Activated CD4-positive, alpha-beta T cell treated with anti-CD3 and anti-CD28 coated beads, Interleukin-2, amount 10 ng/mL, durations not matched to agents 7 days and 5 days (primary cell): ENCODE measurements around the gene LZTS2. TPM values are rescaled to one million over a fixed set of nuclear protein-coding genes. Genes with fewer than 3 reads are reported as not detected.

Experiments
- CTCF ChIA-PET: fragments of 350-600 bp; sonication (Branson Sonifier 250); formaldehyde crosslinking; loops from one replicate; lab custom pipeline; 2021; ENCODE audit warnings: antibody characterized with exemption; lab: Charles Lee
- POLR2A ChIA-PET: fragments of 350-600 bp; sonication (Branson Sonifier 250); formaldehyde crosslinking; loops from one replicate; lab custom pipeline; 2021; ENCODE audit warnings: antibody characterized with exemption; lab: Charles Lee
- DNase-seq: peaks from one replicate; pipeline ENCODE4 v3.0.0-alpha.2; 2020
- H3K27ac Mint-ChIP-seq: one replicate; pipeline ENCODE4 v1.8.0; 2021; ENCODE audit warnings: mild to moderate bottlenecking, moderate library complexity, mixed read lengths
- H3K27me3 Mint-ChIP-seq: one replicate; pipeline ENCODE4 v1.8.0; 2021; ENCODE audit warnings: mixed read lengths
- H3K36me3 Mint-ChIP-seq: one replicate; pipeline ENCODE4 v1.8.0; 2021; ENCODE audit warnings: low read depth, mixed read lengths
- H3K4me1 Mint-ChIP-seq: one replicate; pipeline ENCODE4 v1.8.0; 2021; ENCODE audit warnings: mixed read lengths
- H3K4me3 Mint-ChIP-seq: one replicate; pipeline ENCODE4 v1.8.0; 2021; ENCODE audit warnings: mild to moderate bottlenecking, moderate library complexity, mixed read lengths
- H3K9me3 Mint-ChIP-seq: one replicate; pipeline ENCODE4 v1.8.0; 2021; ENCODE audit warnings: mixed read lengths
- total RNA-seq, 2 experiments: library from RNA; stranded (reverse); gene quantifications; one replicate each; pipeline ENCODE4 v1.2.3, GENCODE V29; 2021

The LZTS2 gene
- total RNA-seq, 2 experiments from 2014 or later, result 17.5 to 18.8 TPM

DNA sequence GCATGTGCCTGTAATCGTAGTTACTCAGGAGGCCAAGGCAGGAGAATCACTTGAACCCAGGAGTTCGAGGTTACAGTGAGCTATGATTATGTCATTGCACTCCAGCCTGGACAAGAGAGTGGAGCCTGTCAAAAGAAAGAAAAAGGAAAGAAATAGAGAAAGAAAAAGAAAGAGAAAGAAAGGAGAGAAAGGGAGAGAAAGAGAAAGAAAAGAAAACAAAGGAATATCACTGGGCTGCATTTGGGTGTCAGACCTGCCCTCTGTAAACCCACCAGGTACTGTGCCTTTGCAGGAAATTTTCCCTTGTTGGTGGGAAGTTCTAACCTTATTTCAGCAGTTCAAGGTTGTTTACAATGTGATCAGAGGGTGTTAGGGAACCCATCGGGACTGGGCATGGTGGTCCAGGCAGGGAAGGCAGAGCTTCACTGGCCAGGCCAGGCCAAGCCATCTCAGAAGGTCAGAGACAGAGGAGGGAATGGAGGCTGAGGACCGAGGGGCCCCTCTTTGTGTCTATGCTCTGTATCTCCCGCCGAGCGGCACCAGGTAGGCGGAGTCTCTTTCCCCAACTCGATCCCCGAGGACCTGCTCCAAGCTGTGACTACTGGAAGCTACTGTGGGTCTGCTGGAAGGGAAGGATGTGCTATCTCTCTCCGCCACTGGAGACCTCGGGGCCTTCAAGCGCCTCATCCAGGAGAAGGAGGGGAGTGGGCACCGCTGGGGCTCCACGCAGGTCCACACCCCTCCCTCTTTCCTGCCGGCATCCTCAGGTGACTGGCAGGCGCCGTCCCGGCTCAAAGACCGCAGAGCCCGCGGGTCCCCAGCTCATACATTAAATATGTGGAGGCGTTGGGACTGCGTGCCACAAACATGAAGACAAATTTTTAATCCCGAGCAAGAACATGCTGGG lies 47.0 kb downstream of the LZTS2 start:
- Mint-ChIP-seq H3K27me3 (peaks cover 65% of the 10 kb centered on the region), H3K4me3 (no peak overlapping the region), H3K9me3 (no peaks in the 10 kb centered on the region), H3K27ac (no peak overlapping the region), H3K36me3 (peaks cover 1% of the 10 kb centered on the region), H3K4me1 (peaks cover 39% of the 10 kb centered on the region)
- CTCF ChIA-PET, result interaction anchor here (0.8 to 1.5 kb wide), 4 partner anchors 14 to 95 kb away, joined by 3 to 4 read pairs (median 4); partner anchors contain the start of gene LZTS2
- POLR2A ChIA-PET, result no interaction called here
- no peak for DNase-seq

DNA sequence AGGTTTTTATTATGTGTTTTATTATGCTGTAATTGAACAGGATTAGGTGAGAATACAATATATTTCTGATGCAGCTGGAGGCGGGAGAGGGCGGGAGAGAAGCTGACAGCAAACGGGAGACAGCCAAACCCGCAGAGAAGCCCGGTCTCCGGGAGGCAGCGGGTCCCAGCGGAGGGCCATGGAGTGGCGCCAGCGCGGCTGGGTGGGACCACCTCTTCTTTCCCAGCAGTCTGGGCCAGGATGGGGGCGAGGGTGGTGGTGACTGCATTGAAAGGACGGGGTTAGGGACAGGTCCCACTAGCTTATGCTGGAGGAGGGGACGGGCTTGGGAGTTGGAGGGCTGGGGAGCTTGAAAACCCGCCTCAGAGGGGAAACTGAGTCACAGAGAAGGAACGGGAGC lies 47.7 kb downstream of the LZTS2 start:
- ChIA-PET POLR2A (no interaction called here), CTCF (interaction anchor here (0.8 to 1.5 kb wide), 3 partner anchors 13 to 48 kb away, joined by 3 to 4 read pairs (median 3); partner anchors contain the start of gene LZTS2)
- Mint-ChIP-seq H3K9me3 (no peaks in the 10 kb centered on the region), H3K4me1 (peaks cover 32% of the 10 kb centered on the region), H3K36me3 (peaks cover 1% of the 10 kb centered on the region), H3K27me3 (peaks cover 65% of the 10 kb centered on the region), H3K27ac (no peak overlapping the region), H3K4me3 (no peak overlapping the region)
- DNase-seq, result no peak

DNA sequence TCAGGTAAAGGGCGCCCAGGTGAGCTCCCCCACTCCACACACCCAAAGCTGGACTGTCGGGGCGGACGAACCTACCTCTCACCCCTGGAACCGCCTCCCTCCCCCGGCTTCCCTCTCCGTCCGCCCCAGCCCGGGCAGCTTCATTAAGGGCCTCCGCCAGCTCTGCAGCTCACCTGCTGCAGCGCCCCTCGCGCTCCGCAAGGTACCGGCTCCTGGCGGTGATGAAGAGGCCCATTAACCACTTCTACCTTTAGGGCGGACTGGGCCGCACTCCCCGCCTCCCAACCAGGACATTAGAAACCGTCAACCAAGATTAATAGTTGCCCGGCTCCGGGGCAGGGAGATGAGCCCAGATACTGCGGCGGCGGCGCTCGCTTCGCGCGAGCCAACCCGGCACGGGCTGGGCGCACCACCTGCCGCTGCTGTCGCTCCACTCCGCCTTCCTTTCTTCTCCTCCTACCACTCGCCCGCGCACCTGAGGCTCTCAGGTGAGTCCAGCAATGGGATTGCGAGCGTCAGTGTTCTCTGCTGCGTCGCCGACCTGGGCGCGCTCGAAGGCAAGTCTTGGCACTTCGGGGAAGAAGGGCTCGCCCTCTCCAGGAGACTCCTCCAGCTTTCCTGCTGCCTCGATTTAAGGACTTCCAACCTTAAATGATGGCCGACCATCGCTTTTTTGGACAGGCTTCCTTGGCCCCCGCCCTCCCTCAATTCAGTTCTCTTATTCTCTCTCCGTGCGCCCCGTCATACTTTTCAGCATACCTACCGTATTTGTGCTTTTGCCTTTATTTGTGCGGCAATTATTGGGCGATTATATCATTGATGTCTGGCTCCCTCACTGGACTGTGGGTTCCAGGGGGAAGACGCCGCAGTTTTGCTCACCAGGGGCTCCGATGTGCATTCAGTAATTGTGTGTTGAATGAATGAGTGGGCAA lies 48.6 kb downstream of the LZTS2 start:
- ChIA-PET POLR2A (no interaction called here), CTCF (interaction anchor here (1.5 to 2.4 kb wide), 3 partner anchors 19 to 94 kb away, joined by 4 to 7 read pairs (median 5); no protein-coding TSS in a partner anchor)
- no peak overlapping the region for H3K4me3 Mint-ChIP-seq
- H3K9me3 Mint-ChIP-seq, result no peaks in the 10 kb centered on the region
- DNase-seq, result no peak
- H3K27me3 Mint-ChIP-seq, result peaks cover 65% of the 10 kb centered on the region
- H3K4me1 Mint-ChIP-seq, result peaks cover 23% of the 10 kb centered on the region
- H3K36me3 Mint-ChIP-seq, result peaks cover 1% of the 10 kb centered on the region
- peak overlapping the region; percentile 46 for H3K27ac Mint-ChIP-seq

DNA sequence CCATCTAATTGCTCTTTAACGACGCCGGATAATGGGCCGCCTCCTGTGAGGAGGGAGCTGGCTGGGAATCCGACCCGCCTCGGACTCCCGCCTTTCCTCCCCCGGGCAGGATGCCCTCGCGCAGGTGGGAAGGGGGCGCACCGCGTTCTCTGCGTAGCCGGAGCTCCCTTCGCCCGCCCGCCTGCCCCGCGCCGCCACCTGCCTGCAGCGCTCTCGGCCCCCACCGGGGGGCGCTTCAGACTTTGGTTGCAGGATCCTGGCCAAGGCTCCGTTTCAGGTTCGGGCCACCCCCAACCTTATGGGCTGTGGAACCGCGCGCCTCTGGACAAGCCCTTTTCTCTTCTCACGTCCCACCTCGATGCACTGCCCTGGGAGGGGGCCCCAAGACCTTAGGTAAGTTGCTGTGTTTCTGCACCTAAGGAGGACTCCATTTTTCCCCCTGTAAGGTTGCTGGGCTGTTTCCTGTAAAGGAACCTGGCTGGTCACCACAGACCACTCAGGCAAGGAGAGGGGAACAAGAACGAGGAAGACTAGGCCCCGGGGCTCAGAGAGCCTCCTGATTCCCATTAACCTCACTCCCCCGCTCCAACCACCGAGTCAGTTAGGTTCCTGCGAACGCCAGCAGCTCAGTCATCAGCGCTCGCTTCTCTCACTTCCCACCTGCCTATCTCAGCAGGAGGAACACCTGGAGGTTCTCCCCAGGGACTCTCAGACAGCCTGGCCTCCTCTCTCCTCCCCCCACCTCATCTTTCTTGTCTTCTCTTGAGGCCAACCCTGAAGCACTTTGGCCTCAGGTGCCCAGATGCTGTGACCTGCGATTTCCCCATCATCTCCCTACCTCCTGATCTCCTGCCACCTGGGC lies 50.8 kb downstream of the LZTS2 start:
- H3K4me3 Mint-ChIP-seq, result no peak overlapping the region
- no peaks in the 10 kb centered on the region for H3K9me3 Mint-ChIP-seq
- CTCF ChIA-PET, result interaction anchor here (0.6 to 6.8 kb wide), 23 partner anchors 8 to 91 kb away, joined by 3 to 39 read pairs (median 4); partner anchors contain the start of genes KAZALD1, LZTS2, PDZD7 and SFXN3

DNA sequence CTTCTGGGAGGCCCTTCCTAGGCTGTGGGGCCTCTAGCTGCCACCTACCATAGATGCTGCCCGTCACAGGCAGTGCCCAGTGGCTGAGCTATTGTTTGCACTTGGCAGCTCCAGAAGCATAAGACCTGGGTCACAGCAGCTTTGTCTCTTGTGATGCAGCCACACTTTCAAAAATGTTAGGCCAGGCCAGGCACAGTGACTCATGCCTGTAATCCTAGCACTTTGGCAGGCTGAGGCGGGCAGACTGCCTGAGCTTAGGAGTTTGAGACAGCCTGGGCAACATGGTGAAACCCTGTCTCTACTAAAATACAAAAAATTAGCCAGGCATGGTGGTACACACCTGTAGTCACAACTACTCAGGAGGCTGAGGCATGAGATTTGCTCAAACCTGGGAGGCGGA lies 52.7 kb downstream of the LZTS2 start:
- Mint-ChIP-seq H3K27ac (no peak overlapping the region), H3K9me3 (no peaks in the 10 kb centered on the region), H3K4me1 (peaks cover 30% of the 10 kb centered on the region), H3K27me3 (peaks cover 32% of the 10 kb centered on the region), H3K4me3 (no peak overlapping the region), H3K36me3 (peaks cover 17% of the 10 kb centered on the region)
- ChIA-PET CTCF (interaction anchor here (0.6 to 6.8 kb wide), 8 partner anchors 10 to 491 kb away, joined by 3 to 39 read pairs (median 8); partner anchors contain the start of genes KAZALD1, LZTS2, PDZD7 and SFXN3), POLR2A (no interaction called here)
- DNase-seq, result no peak

More for the DNA sequence above, 50.8 kb downstream of the LZTS2 start:
- DNase-seq, result peak; percentile 79
- H3K27me3 Mint-ChIP-seq, result peaks cover 48% of the 10 kb centered on the region
- POLR2A ChIA-PET, result no interaction called here
- peaks cover 22% of the 10 kb centered on the region for H3K4me1 Mint-ChIP-seq
- H3K27ac Mint-ChIP-seq, result no peak overlapping the region
- H3K36me3 Mint-ChIP-seq, result peaks cover 8% of the 10 kb centered on the region

DNA sequence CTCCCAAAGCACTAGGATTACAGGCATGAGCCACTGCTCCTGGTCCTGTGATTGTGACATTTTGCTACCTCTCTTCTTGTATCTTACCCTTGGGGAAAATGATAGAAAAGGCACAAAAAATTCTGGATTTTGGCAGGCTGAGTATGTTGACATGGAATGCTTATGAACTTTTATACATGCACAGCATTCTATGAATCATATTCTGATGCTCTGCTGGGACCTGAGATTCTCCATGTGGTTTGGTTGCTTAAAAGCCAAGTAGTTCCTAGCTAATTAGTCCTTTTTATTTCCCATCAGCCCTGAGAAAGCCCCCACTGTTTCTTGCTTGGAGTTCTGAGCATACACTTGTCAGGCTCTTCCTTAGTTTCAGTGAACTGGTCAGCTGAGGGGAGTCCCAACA lies 53.9 kb downstream of the LZTS2 start:
- no peaks in the 10 kb centered on the region for H3K9me3 Mint-ChIP-seq
- POLR2A ChIA-PET, result no interaction called here
- no peak overlapping the region for H3K27ac Mint-ChIP-seq
- peaks cover 33% of the 10 kb centered on the region for H3K4me1 Mint-ChIP-seq
- CTCF ChIA-PET, result interaction anchor here (6.8 kb wide), 1 partner anchor 15 kb away, joined by 35 read pairs; no protein-coding TSS in a partner anchor
- H3K36me3 Mint-ChIP-seq, result peaks cover 18% of the 10 kb centered on the region
- DNase-seq, result no peak
- peaks cover 20% of the 10 kb centered on the region for H3K27me3 Mint-ChIP-seq
- no peak overlapping the region for H3K4me3 Mint-ChIP-seq

DNA sequence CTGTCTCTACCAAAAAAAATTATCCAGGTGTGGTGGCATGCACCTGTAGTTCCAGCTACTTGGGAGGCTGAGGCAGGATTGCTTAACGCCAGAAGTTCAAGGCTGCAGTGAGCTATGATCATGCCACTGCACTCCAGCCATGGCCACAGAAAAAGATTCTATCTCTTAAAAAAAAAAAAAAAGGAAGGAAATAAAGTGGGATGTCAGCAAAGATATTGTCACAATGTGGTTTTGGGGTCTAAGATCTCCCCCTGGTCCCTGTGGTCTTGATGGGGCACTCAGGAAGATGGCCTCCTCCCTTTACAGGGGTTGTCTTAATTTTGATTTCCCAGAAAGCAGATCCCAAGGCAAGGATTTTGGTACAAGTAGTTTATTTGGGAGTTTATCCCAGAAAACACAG lies 54.7 kb downstream of the LZTS2 start:
- DNase-seq, result no peak
- ChIA-PET POLR2A (no interaction called here), CTCF (interaction anchor here (1.0 to 6.8 kb wide), 2 partner anchors 13 to 14 kb away, joined by 3 to 35 read pairs; no protein-coding TSS in a partner anchor)
- H3K27me3 Mint-ChIP-seq, result peaks cover 11% of the 10 kb centered on the region
- H3K4me1 Mint-ChIP-seq, result peaks cover 39% of the 10 kb centered on the region
- H3K36me3 Mint-ChIP-seq, result peaks cover 22% of the 10 kb centered on the region
- H3K9me3 Mint-ChIP-seq, result no peaks in the 10 kb centered on the region
- no peak overlapping the region for H3K4me3 Mint-ChIP-seq
- no peak overlapping the region for H3K27ac Mint-ChIP-seq

DNA sequence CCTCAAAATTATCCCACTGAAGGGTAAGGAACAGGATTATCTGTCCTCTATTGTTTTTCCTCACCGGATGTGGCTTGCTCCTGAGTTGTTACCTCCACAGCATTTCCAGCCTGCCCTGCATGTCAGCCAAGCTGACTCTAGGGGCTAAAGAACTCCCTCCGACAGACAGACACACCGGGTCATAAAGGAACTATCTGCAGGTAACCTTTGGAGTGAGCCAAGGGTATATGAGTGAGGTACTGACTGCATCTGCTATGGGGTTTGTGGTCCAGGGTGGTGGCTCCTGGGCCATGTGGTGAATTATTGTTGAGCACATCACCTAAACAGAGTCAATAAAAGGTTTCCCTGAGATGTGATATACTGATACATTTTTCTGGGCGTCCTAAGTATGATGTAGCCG lies 55.3 kb downstream of the LZTS2 start:
- H3K27me3 Mint-ChIP-seq, result peaks cover 6% of the 10 kb centered on the region
- H3K4me3 Mint-ChIP-seq, result no peak overlapping the region
- no peak for DNase-seq
- ChIA-PET POLR2A (no interaction called here), CTCF (interaction anchor here (1.0 to 6.8 kb wide), 3 partner anchors 13 to 14 kb away, joined by 3 to 35 read pairs (median 5); no protein-coding TSS in a partner anchor)
- H3K4me1 Mint-ChIP-seq, result peaks cover 40% of the 10 kb centered on the region
- no peak overlapping the region for H3K27ac Mint-ChIP-seq
- H3K36me3 Mint-ChIP-seq, result peaks cover 26% of the 10 kb centered on the region
- no peaks in the 10 kb centered on the region for H3K9me3 Mint-ChIP-seq

DNA sequence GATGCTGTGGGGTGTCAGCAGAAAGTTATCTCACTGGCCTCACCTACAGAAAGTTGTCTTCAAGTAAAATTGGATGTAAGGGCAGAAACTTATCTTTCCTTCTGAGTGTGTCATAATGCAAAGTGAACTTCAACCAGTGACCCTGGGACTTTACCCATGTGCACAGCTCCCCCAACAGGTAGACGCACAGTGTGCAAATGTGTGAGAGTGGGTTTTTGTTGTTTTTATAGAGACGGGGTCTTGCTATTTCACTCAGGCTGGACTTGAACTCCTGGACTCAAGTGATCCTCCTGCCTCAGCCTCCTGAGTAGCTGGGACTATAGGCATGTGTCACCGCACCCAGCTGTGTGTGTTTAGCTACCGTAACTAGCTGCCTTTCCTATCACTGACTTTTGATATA lies 55.8 kb downstream of the LZTS2 start:
- H3K36me3 Mint-ChIP-seq, result peaks cover 26% of the 10 kb centered on the region
- H3K4me3 Mint-ChIP-seq, result no peak overlapping the region
- H3K9me3 Mint-ChIP-seq, result no peaks in the 10 kb centered on the region
- ChIA-PET POLR2A (no interaction called here), CTCF (interaction anchor here (1.2 to 6.8 kb wide), 3 partner anchors 13 to 37 kb away, joined by 3 to 35 read pairs (median 5); no protein-coding TSS in a partner anchor)
- peaks cover 3% of the 10 kb centered on the region for H3K27me3 Mint-ChIP-seq
- no peak for DNase-seq
- H3K27ac Mint-ChIP-seq, result no peak overlapping the region
- peaks cover 41% of the 10 kb centered on the region for H3K4me1 Mint-ChIP-seq

DNA sequence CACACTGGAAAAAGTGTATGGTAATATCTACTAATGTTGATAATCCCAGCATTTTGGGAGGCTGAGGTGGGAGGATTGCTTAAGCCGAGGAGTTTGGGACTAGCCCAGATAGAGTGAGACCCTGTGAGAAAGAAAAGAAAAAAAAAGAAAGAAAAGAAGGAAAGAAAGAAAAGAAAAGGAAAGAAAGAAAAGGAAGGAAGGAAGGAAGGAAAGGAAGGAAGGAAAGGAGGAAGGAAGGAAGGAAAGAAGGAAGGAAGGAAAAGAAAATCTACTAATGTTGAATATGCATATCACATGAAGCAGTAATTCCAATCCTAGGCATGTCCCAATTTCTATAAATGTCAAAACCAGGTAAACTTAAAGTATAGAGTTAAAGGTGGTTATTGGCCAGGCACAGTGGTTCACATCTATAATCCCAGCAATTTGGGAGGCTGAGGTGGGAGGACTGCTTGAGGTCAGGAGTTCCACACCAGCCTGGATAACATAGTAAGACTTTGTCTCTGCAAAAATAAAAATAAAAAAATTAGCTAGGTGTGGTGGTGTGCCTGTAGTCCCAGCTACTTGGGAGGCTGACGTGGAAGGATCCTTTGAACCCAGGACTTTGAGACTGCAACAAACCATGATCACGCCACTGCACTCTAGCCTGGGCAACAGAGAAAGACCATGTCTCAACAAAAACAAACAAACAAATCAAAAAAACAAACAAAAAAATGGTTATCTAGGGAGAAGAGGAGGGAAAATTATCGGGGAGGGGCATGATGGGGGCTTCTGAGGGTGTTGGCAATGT lies 57.0 kb downstream of the LZTS2 start:
- POLR2A ChIA-PET, result interaction anchor here (0.7 kb wide), 1 partner anchor 12 kb away, joined by 3 read pairs; no protein-coding TSS in a partner anchor
- DNase-seq, result no peak
- H3K27me3 Mint-ChIP-seq, result no peaks in the 10 kb centered on the region
- CTCF ChIA-PET, result interaction anchor here (1.2 to 6.8 kb wide), 4 partner anchors 12 to 38 kb away, joined by 3 to 35 read pairs (median 4); no protein-coding TSS in a partner anchor
- peaks cover 37% of the 10 kb centered on the region for H3K4me1 Mint-ChIP-seq
- H3K27ac Mint-ChIP-seq, result no peak overlapping the region
- H3K36me3 Mint-ChIP-seq, result peaks cover 26% of the 10 kb centered on the region
- no peak overlapping the region for H3K4me3 Mint-ChIP-seq
- H3K9me3 Mint-ChIP-seq, result no peaks in the 10 kb centered on the region
